Measurements from ENCODE around the gene ADCYAP1R1.

Gene ADCYAP1R1

DNA sequence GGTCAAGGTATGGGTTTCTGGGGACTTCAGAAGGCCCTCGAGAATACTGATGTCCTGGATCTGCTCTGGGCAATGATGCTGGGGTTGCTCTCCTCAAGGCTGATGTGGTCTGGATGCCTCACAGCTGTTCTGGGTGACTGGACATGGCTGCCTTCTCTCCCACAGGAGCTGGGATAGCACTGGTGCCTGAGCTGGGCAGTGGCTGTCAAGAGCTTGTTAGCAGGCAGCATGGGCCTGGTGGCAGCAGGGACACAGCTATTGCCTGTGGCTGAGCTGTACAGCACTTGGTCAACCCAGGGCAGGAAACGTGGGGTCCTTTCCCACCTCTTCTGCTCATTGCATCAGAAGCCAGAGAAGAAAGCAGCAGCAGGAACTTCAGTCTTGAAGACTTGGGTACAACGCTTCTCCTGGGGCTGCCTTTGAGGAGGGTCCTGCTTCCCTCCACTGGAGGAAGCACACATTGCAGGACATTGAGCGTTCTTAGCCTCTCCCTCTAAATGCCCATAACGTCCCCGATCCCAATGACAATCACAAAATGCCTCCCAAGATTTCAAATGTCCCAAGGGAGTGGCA is 13.0 kb downstream of the ADCYAP1R1 start:
- Histone ChIP-seq H3F3A (ENCODE audit: control insufficient read depth, insufficient read depth) (no peaks in the 10 kb centered on the region), H3K27ac (ENCODE audit: low read depth, low read length) (no peak overlapping the region)

DNA sequence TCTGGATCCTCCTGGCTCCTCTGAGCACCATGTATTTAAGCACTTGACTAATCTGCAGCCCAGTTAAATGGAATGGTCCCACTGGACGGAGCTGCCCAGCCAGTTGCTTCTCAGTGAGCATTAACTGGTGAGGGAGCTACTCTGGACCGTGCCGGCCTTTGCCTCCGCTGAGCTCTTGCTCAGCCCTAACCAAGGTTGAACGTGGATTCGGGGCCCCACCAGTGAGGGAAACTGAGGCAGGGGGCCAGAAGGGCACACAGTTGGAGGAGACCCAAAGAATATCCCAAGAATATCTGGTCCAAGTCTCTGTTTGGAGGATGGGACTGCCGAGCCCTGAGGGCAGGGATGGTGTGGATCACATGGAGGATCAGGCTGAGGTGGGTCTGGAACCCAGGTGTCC is 13.7 kb downstream of the ADCYAP1R1 start:
- no peaks in the 10 kb centered on the region for H3K4me1 ChIP-seq (ENCODE audit: control insufficient read depth, low read length)
- H3K36me3 ChIP-seq (ENCODE audit: control insufficient read depth, low read length) = no peaks in the 10 kb centered on the region
- no peak for TF ChIP-seq EZH2phosphoT487 (IDR thresholded peaks at IDR 0.05; ENCODE audit: borderline replicate concordance, low read length)
- TF ChIP-seq, protein P1, sequence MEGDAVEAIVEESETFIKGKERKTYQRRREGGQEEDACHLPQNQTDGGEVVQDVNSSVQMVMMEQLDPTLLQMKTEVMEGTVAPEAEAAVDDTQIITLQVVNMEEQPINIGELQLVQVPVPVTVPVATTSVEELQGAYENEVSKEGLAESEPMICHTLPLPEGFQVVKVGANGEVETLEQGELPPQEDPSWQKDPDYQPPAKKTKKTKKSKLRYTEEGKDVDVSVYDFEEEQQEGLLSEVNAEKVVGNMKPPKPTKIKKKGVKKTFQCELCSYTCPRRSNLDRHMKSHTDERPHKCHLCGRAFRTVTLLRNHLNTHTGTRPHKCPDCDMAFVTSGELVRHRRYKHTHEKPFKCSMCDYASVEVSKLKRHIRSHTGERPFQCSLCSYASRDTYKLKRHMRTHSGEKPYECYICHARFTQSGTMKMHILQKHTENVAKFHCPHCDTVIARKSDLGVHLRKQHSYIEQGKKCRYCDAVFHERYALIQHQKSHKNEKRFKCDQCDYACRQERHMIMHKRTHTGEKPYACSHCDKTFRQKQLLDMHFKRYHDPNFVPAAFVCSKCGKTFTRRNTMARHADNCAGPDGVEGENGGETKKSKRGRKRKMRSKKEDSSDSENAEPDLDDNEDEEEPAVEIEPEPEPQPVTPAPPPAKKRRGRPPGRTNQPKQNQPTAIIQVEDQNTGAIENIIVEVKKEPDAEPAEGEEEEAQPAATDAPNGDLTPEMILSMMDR (IDR thresholded peaks at IDR 0.05; ENCODE audit: low read depth, low read length, poor library complexity, severe bottlenecking) = no peak
- H3K9me2 ChIP-seq (replicated peaks; ENCODE audit: control insufficient read depth, low read length) = no peaks in the 10 kb centered on the region
- H3K79me2 ChIP-seq (ENCODE audit: control insufficient read depth, low read length) = no peaks in the 10 kb centered on the region
- no peaks in the 10 kb centered on the region; the same call in 1 of the 2 replicates for H3K27me3 ChIP-seq (ENCODE audit: control insufficient read depth, low read length)
- no peaks in the 10 kb centered on the region for H3K9me3 ChIP-seq (ENCODE audit: control insufficient read depth, insufficient read depth, low read length)
- H3K4me2 ChIP-seq (ENCODE audit: low read length) = no peak overlapping the region
- no peak overlapping the region for H3K27ac ChIP-seq (ENCODE audit: low read depth, low read length)
- no peaks in the 10 kb centered on the region for H3F3A ChIP-seq (ENCODE audit: control insufficient read depth, insufficient read depth)
- no peaks in the 10 kb centered on the region for H4K20me1 ChIP-seq (ENCODE audit: control insufficient read depth, insufficient read depth, low read depth, low read length)
- no peak overlapping the region for H3K4me3 ChIP-seq (ENCODE audit: low read length)

More for the DNA sequence above, 13.0 kb downstream of the ADCYAP1R1 start:
- H3K79me2 ChIP-seq (ENCODE audit: control insufficient read depth, low read length) = no peaks in the 10 kb centered on the region
- no peak overlapping the region for H3K4me3 ChIP-seq (ENCODE audit: low read length)
- H3K36me3 ChIP-seq (ENCODE audit: control insufficient read depth, low read length) = no peaks in the 10 kb centered on the region
- H3K9me2 ChIP-seq (replicated peaks; ENCODE audit: control insufficient read depth, low read length) = no peaks in the 10 kb centered on the region
- H3K27me3 ChIP-seq (ENCODE audit: control insufficient read depth, low read length) = no peaks in the 10 kb centered on the region
- no peaks in the 10 kb centered on the region for H4K20me1 ChIP-seq (ENCODE audit: control insufficient read depth, insufficient read depth, low read depth, low read length)
- no peak overlapping the region for H3K4me2 ChIP-seq (ENCODE audit: low read length)
- H3K4me1 ChIP-seq (ENCODE audit: control insufficient read depth, low read length) = no peaks in the 10 kb centered on the region
- no peaks in the 10 kb centered on the region for H3K9me3 ChIP-seq (ENCODE audit: control insufficient read depth, insufficient read depth, low read length)
- TF ChIP-seq, protein P1 (IDR thresholded peaks at IDR 0.05; ENCODE audit: low read depth, low read length, poor library complexity, severe bottlenecking) = no peak
- TF ChIP-seq EZH2phosphoT487 (IDR thresholded peaks at IDR 0.05; ENCODE audit: borderline replicate concordance, low read length) = no peak

DNA sequence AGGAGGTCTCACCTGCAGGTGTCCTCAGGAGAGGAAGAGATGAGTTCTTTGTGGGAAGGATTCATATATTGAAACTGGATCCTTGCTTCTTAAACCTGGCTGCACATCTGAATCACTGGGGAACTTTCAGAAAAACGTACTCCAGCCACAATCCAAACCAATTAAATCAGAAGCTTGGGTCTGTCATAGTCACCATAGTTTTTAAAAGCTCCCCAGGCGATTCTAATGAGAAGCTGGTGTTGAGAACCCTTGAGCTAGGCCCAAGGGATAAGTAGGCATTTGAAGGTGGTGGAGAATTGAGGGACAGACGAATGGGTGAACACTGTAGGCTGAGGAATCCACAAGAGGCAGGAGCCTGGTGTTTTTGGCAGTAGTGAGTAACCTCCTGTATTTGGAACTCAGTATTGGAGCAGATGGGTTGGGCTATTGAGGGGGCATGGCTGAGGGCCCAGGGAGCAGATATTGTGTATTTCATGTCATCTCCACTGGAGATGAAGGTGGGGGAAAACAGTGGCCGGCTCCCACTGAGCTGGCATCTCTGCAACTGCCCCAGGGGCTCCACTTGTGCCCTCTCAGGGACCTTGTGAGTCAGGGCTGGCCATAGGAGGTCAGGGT is 14.5 kb downstream of the ADCYAP1R1 start:
- H4K20me1 ChIP-seq (ENCODE audit: control insufficient read depth, insufficient read depth, low read depth, low read length) = no peaks in the 10 kb centered on the region
- H3K4me2 ChIP-seq (ENCODE audit: low read length) = no peak overlapping the region
- no peaks in the 10 kb centered on the region for H3F3A ChIP-seq (ENCODE audit: control insufficient read depth, insufficient read depth)
- peaks cover 6% of the 10 kb centered on the region; the same call in 1 of the 2 replicates for H3K27me3 ChIP-seq (ENCODE audit: control insufficient read depth, low read length)
- H3K4me3 ChIP-seq (ENCODE audit: low read length) = no peak overlapping the region
- H3K27ac ChIP-seq (ENCODE audit: low read depth, low read length) = no peak overlapping the region
- no peaks in the 10 kb centered on the region for H3K79me2 ChIP-seq (ENCODE audit: control insufficient read depth, low read length)
- no peaks in the 10 kb centered on the region for H3K9me2 ChIP-seq (replicated peaks; ENCODE audit: control insufficient read depth, low read length)
- no peak for TF ChIP-seq EZH2phosphoT487 (IDR thresholded peaks at IDR 0.05; ENCODE audit: borderline replicate concordance, low read length)
- TF ChIP-seq, protein P1 (IDR thresholded peaks at IDR 0.05; ENCODE audit: low read depth, low read length, poor library complexity, severe bottlenecking) = no peak
- no peaks in the 10 kb centered on the region for H3K36me3 ChIP-seq (ENCODE audit: control insufficient read depth, low read length)
- H3K4me1 ChIP-seq (ENCODE audit: control insufficient read depth, low read length) = no peaks in the 10 kb centered on the region
- no peaks in the 10 kb centered on the region for H3K9me3 ChIP-seq (ENCODE audit: control insufficient read depth, insufficient read depth, low read length)

Data from DOHH2 (cell line).